Epithelial cell of esophagus (primary cell): ENCODE data around the gene ABCB10.

Source experiments
- DNase-seq: peaks from one replicate; pipeline ENCODE4 v3.0.0; 2010; ENCODE audit warnings: low read depth
- H3K4me3 ChIP-seq: 2 replicates; pipeline ENCODE4 v1.5.1; 2011; ENCODE audit warnings: mild to moderate bottlenecking, low read length, control low read depth
- TF ChIP-seq, protein P1 (sequence below): IDR thresholded peaks from 2 replicates; pipeline ENCODE4 v1.5.1; 2011; ENCODE audit warnings: low read depth, mild to moderate bottlenecking, low read length, control low read depth, inconsistent platforms; ENCODE audit not compliant: insufficient read depth; ENCODE audit errors: missing control alignments

The ABCB10 gene

DNA sequence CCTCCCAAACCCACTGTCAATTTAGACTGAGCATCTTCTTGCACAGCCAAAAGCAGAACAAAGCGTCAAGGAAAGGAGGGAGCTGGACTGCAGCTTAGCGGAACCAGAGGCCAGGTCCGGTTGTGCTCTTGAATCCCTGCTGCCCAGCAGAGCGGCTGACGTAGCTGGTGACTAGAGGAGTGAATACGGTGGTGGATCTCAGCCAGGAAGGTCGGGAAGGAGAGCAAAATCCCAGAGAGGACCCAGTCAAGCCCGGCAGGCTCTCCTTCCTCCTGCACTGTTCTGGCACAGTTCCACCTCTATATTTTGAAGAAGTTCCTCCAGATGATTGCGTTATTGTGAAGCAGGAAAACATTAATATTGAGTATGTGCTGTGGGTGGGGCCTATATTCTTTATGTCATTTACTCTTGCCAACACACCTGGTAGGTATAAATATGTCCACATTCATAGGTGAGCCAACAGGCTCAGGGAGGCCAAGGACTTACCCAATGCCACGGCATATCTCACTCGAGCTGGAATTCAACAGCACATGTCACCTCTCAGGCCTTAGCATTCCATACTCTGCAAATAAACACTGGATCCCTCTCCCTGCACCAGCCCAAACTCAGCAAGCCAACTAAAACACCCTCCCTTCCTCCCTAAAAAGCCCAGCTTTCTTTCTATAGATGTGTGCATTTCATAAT, 23.6 kb upstream of the ABCB10 start:
- peak; percentile 48 for DNase-seq
- TF ChIP-seq, protein P1, sequence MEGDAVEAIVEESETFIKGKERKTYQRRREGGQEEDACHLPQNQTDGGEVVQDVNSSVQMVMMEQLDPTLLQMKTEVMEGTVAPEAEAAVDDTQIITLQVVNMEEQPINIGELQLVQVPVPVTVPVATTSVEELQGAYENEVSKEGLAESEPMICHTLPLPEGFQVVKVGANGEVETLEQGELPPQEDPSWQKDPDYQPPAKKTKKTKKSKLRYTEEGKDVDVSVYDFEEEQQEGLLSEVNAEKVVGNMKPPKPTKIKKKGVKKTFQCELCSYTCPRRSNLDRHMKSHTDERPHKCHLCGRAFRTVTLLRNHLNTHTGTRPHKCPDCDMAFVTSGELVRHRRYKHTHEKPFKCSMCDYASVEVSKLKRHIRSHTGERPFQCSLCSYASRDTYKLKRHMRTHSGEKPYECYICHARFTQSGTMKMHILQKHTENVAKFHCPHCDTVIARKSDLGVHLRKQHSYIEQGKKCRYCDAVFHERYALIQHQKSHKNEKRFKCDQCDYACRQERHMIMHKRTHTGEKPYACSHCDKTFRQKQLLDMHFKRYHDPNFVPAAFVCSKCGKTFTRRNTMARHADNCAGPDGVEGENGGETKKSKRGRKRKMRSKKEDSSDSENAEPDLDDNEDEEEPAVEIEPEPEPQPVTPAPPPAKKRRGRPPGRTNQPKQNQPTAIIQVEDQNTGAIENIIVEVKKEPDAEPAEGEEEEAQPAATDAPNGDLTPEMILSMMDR, result no peak
- H3K4me3 ChIP-seq, result no peak overlapping the region

DNA sequence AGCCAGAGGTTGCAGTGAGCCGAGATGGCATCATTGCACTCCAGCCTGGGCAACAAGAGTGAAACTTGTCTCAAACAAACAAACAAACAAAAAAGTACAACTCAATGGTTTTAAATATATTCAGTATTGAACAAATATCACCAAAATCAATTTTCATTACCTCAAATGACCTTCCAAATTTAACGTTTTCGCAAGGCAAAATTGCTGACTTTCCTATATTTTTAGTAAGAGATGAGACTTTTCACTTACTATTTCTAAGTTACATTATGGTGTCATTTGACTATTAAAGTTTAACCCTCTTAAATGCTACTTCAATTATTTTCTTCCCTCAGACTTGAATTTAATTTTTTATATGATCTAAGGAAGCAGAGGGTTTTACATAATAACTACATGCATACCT, 23.0 kb upstream of the ABCB10 start:
- DNase-seq, result no peak
- no peak overlapping the region for H3K4me3 ChIP-seq
- TF ChIP-seq, protein P1, result no peak

DNA sequence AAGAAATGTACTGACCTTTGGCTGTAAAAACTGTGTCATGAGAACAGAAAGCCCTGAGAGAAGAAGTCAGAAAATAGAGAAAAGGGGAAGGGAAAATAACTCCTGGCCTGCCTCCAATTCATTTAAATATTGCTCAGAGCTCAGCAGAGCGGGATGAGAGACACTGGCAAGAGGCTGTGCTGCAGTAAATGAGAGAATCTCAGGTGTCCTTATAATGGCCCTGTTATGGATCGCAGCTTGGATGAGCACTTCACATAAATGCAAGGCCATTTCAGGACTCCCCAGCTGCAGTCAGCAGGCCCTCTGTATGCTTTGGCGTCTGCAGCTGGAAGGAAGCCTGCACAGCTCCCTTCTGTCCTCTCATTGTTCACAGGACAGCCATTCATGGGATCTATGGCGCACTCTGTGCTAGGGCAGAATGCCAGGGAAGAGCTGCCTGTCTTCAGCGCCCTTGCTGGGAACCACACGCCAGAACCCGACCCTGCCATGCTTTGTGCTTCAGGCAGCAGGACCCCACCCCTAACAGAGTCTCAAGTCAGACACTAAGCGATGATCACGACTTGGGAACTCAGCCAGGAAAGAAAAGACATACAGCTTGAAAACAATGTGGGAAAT, 20.7 kb upstream of the ABCB10 start:
- no peak overlapping the region for H3K4me3 ChIP-seq
- TF ChIP-seq, protein P1, result no peak
- DNase-seq, result peak; percentile 40

DNA sequence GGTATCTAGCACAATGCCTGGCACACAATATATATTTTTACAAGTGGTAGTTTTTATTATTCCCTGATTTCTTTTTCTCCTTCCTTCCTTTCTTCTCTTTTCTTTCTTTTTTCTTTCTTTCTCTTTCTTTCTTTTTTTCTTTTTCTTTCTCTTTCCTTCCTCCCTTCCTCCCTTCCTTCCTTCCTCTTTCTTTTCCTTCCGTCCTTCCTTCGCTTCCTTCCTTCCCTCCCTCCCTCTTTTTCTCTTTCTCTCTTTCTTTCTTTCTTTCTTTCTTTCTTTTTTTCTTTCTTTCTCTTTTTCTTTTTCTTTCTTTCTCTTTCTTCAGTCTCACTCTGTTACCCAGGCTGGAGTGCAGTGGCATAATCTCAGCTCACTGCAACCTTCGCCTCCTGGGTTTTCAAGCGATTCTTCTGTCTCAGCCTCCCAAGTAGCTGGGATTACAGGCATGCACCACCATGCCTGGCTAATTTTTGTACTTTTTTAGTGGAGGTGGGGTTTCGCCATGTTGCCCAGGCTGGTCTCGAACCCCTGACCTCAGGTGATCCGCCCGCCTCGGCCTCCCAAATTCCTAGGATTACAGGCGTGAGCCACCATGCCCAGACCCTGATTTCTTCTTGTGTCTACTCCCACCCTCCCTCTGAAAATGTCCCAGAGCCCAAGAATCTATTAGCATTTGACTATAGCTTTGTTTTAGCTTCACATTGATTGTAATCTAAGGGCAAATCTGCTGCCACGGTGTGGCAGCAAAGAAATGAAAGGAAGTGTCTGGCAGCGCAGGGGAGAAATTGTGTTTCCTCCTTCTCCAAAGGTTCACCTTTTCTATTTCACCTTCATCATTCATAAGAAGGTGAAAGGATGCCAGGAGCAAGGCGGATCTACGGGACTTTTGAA, 19.9 kb upstream of the ABCB10 start:
- TF ChIP-seq, protein P1, result no peak
- no peak overlapping the region for H3K4me3 ChIP-seq
- no peak for DNase-seq

DNA sequence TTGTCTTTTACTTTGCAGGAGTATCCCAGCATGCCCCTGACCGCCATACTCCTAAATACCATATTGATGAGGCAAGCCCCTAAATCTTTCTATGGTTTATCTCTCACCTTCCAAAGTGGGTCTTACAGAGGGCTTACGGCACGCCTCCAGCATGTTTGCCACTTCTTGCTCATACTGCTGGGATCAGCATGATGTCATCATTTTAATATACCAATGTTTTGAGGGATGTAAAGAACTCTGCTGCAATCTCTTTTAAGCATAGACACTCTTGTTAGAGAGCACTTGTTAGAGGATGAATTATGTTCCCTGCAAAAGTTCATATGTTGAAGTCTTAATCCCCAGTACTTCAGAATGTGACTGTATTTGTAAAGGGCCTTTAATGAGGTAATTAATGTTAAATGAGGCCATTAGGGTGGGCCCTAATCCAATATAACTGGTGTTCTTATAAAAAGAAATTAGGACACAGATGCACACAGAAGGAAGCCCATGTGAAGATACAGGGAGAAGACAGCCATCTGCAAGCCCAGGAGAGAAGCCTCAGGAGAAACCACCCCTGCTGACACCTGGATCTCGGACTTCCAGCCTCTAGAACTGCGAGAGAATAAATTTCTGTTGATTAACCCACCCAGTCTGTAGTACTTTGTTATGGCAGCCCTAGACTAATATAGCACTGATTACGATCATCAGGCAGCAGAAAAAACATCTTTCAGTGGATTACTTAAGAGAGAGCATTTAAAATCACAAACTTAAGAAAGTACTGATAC, 16.4 kb upstream of the ABCB10 start:
- TF ChIP-seq, protein P1, result no peak
- H3K4me3 ChIP-seq, result no peak overlapping the region
- no peak for DNase-seq

DNA sequence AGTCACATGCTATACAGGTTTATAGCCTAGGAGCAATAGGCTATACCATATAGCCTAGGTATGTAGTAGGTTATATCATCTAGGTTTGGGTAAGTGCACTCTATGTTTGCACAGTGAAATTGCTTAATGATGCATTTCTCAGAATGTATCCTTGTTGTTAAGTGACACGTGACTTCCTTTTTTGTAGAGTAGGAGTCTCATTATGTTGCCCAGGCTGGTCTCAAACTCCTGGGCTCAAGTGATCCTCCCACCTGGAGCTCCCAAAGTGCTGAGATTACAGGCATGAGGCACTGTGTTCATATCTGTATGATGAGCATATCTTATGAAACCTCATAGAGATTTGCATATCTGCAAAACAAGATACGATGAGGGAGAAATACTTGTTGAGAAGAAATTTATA, 13.8 kb upstream of the ABCB10 start:
- no peak overlapping the region for H3K4me3 ChIP-seq
- no peak for DNase-seq
- TF ChIP-seq, protein P1, result no peak
